Loucy (cell line): Measurements from ENCODE around the gene PFKL.

ENCODE experiments used
- EZH2phosphoT487 ChIP-seq: fragments of 200-600 bp; IDR thresholded peaks from 2 replicates; pipeline ENCODE4 v1.6.1; 2018; ENCODE audit warnings: antibody characterized with exemption, mild to moderate bottlenecking, moderate library complexity, borderline replicate concordance
- TF ChIP-seq, protein P1 (sequence below): fragments of 200-600 bp; sonication (generic); conservative IDR thresholded peaks from 2 replicates; pipeline ENCODE4 v1.5.1; 2014; ENCODE audit warnings: mild to moderate bottlenecking, antibody characterized with exemption, low read length

GRCh38 chr21:44372616-44373015, 72.8 kb downstream of the PFKL start:
- TF ChIP-seq, protein P1, sequence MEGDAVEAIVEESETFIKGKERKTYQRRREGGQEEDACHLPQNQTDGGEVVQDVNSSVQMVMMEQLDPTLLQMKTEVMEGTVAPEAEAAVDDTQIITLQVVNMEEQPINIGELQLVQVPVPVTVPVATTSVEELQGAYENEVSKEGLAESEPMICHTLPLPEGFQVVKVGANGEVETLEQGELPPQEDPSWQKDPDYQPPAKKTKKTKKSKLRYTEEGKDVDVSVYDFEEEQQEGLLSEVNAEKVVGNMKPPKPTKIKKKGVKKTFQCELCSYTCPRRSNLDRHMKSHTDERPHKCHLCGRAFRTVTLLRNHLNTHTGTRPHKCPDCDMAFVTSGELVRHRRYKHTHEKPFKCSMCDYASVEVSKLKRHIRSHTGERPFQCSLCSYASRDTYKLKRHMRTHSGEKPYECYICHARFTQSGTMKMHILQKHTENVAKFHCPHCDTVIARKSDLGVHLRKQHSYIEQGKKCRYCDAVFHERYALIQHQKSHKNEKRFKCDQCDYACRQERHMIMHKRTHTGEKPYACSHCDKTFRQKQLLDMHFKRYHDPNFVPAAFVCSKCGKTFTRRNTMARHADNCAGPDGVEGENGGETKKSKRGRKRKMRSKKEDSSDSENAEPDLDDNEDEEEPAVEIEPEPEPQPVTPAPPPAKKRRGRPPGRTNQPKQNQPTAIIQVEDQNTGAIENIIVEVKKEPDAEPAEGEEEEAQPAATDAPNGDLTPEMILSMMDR = no peak
- no peak for TF ChIP-seq EZH2phosphoT487
